NCI-H2171 treated with DMSO at 0.1 percent for 48 hours (cell line): ENCODE data around the gene PTPRN2.
"Not testable (repeated sequence)": the region's sequence is repeated elsewhere in the genome, so short reads cannot be mapped to it uniquely, and the experiment has no call there.

ENCODE experiments used
- DNase-seq: peaks from one replicate; lab custom pipeline; 2025; lab: John Stamatoyannopoulos, UW

Gene PTPRN2

GRCh38 chr7:158467562-158467961 is 120.1 kb downstream of the PTPRN2 start:
- peak; percentile 4 for DNase-seq

- DNase-seq: no peak
Measured at GRCh38 chr7:158463317-158463716, 124.3 kb downstream of the PTPRN2 start.

- DNase-seq: no peak
Measured at GRCh38 chr7:158461824-158462223, 125.8 kb downstream of the PTPRN2 start.

GRCh38 chr7:158460665-158461064 is 127.0 kb downstream of the PTPRN2 start:
- no peak for DNase-seq

- DNase-seq: no peak
Measured at GRCh38 chr7:158458716-158459282, 128.8 kb downstream of the PTPRN2 start.

- DNase-seq: no peak
Measured at GRCh38 chr7:158458096-158458495, 129.5 kb downstream of the PTPRN2 start.

- not testable (repeated sequence) for DNase-seq
Measured at GRCh38 chr7:158457586-158457985, 130.0 kb downstream of the PTPRN2 start.

- no peak for DNase-seq
Measured at GRCh38 chr7:158454631-158455030, 133.0 kb downstream of the PTPRN2 start.

GRCh38 chr7:158453663-158454062 is 134.0 kb downstream of the PTPRN2 start:
- DNase-seq: no peak

- DNase-seq: no peak
Measured at GRCh38 chr7:158452331-158452730, 135.3 kb downstream of the PTPRN2 start.

- no peak for DNase-seq
Measured at GRCh38 chr7:158450476-158451124, 137.0 kb downstream of the PTPRN2 start.

- DNase-seq: no peak
Measured at GRCh38 chr7:158449942-158450341, 137.7 kb downstream of the PTPRN2 start.

GRCh38 chr7:158449266-158449665 is 138.4 kb downstream of the PTPRN2 start:
- DNase-seq: no peak

GRCh38 chr7:158448430-158449100 is 139.1 kb downstream of the PTPRN2 start:
- no peak for DNase-seq

- no peak for DNase-seq
Measured at GRCh38 chr7:158447506-158448171, 140.0 kb downstream of the PTPRN2 start.

- DNase-seq: no peak
Measured at GRCh38 chr7:158447151-158447505, 140.5 kb downstream of the PTPRN2 start.

- no peak for DNase-seq
Measured at GRCh38 chr7:158446706-158447105, 140.9 kb downstream of the PTPRN2 start.

- DNase-seq: no peak
Measured at GRCh38 chr7:158446281-158446680, 141.3 kb downstream of the PTPRN2 start.

- no peak for DNase-seq
Measured at GRCh38 chr7:158445421-158446175, 142.0 kb downstream of the PTPRN2 start.

- DNase-seq: no peak
Measured at GRCh38 chr7:158444501-158445420, 142.9 kb downstream of the PTPRN2 start.
